GM23338 (cell line): ENCODE measurements around the gene AEN. TPM values are rescaled to one million over a fixed set of nuclear protein-coding genes. Genes with fewer than 3 reads are reported as not detected.

Source experiments
- ATAC-seq: fragments of 200-7000 bp; cut with Tn5 transposase; 3 replicates; pipeline ENCODE4 v1.9.1; 2020
- DNase-seq: peaks from one replicate; pipeline ENCODE4 v3.0.0-alpha.2; 2015; ENCODE audit warnings: low spot score
- H2AFZ ChIP-seq: fragments of 200-600 bp; sonication (generic); 2 replicates; pipeline ENCODE4 v1.8.0; 2016; ENCODE audit warnings: antibody characterized with exemption, mild to moderate bottlenecking, moderate library complexity
- H3F3A ChIP-seq: fragments of 200-600 bp; sonication (generic); replicated peaks from 2 replicates; pipeline ENCODE4 v1.8.0; 2017; ENCODE audit warnings: antibody characterized with exemption, mixed run types, low read depth
- H3K27ac ChIP-seq: fragments of 200-600 bp; sonication (generic); 2 replicates; pipeline ENCODE4 v1.6.1; 2016; ENCODE audit warnings: low read depth
- H3K27me3 ChIP-seq: fragments of 200-600 bp; sonication (generic); 2 replicates; pipeline ENCODE4 v1.8.0; 2016; ENCODE audit warnings: mild to moderate bottlenecking, mixed run types, moderate library complexity; ENCODE audit not compliant: insufficient read depth
- H3K36me3 ChIP-seq: fragments of 200-600 bp; sonication (generic); 2 replicates; pipeline ENCODE4 v1.8.0; 2016; ENCODE audit warnings: mild to moderate bottlenecking; ENCODE audit not compliant: insufficient read depth
- H3K4me1 ChIP-seq: fragments of 200-600 bp; sonication (generic); 2 replicates; pipeline ENCODE4 v1.8.0; 2016; ENCODE audit warnings: mild to moderate bottlenecking, moderate library complexity; ENCODE audit not compliant: insufficient read depth
- H3K4me2 ChIP-seq: fragments of 200-600 bp; sonication (generic); 2 replicates; pipeline ENCODE4 v1.7.1; 2017; ENCODE audit warnings: mixed run types
- H3K4me3 ChIP-seq: fragments of 200-600 bp; sonication (generic); 2 replicates; pipeline ENCODE4 v1.6.1; 2016; ENCODE audit warnings: mixed run types
- H3K79me2 ChIP-seq: fragments of 200-600 bp; sonication (generic); replicated peaks from 2 replicates; pipeline ENCODE4 v1.8.0; 2017; ENCODE audit warnings: mild to moderate bottlenecking; ENCODE audit not compliant: insufficient read depth
- H3K9me2 ChIP-seq: fragments of 200-600 bp; sonication (generic); 2 replicates; pipeline ENCODE4 v1.8.0; 2017; ENCODE audit not compliant: insufficient read depth
- H4K20me1 ChIP-seq: fragments of 200-600 bp; sonication (generic); replicated peaks from 2 replicates; pipeline ENCODE4 v1.8.0; 2017; ENCODE audit warnings: mild to moderate bottlenecking; ENCODE audit not compliant: insufficient read depth
- H3K27ac Mint-ChIP-seq: 2 replicates; pipeline ENCODE4 v1.8.0; 2020; ENCODE audit warnings: inconsistent platforms, mild to moderate bottlenecking, moderate library complexity, mixed read lengths
- H3K27me3 Mint-ChIP-seq: 3 replicates; pipeline ENCODE4 v1.8.0; 2022; ENCODE audit warnings: low read depth, mild to moderate bottlenecking, moderate library complexity, mixed read lengths, inconsistent platforms; ENCODE audit not compliant: insufficient read depth, poor library complexity
- H3K36me3 Mint-ChIP-seq: 3 replicates; pipeline ENCODE4 v1.8.0; 2021; ENCODE audit warnings: low read depth, mild to moderate bottlenecking, inconsistent platforms, moderate library complexity, mixed read lengths
- H3K4me1 Mint-ChIP-seq: 3 replicates; pipeline ENCODE4 v1.8.0; 2020; ENCODE audit warnings: mild to moderate bottlenecking, inconsistent platforms, mixed read lengths
- H3K4me3 Mint-ChIP-seq: 3 replicates; pipeline ENCODE4 v1.8.0; 2021; ENCODE audit warnings: moderate library complexity, mild to moderate bottlenecking, inconsistent platforms, mixed read lengths
- H3K9me3 Mint-ChIP-seq: 3 replicates; pipeline ENCODE4 v1.8.0; 2020; ENCODE audit warnings: moderate library complexity, mild to moderate bottlenecking, inconsistent platforms, mixed read lengths
- EZH2 ChIP-seq: fragments of 200-600 bp; sonication (generic); IDR thresholded peaks from one replicate; pipeline ENCODE4 v1.8.0; 2017; ENCODE audit warnings: antibody characterized with exemption, mild to moderate bottlenecking, low read depth; ENCODE audit not compliant: unreplicated experiment
- EZH2phosphoT487 ChIP-seq: fragments of 200-600 bp; sonication (generic); IDR thresholded peaks from one replicate; pipeline ENCODE4 v1.8.1; 2018; ENCODE audit warnings: antibody characterized with exemption; ENCODE audit not compliant: unreplicated experiment
- POLR2AphosphoS5 ChIP-seq: IDR thresholded peaks from 2 replicates; pipeline ENCODE4 v1.6.1; 2016; ENCODE audit warnings: antibody characterized with exemption, low read depth
- STAT1 ChIP-seq: IDR thresholded peaks from one replicate; pipeline ENCODE4 v1.6.1; 2016; ENCODE audit warnings: antibody characterized with exemption; ENCODE audit not compliant: unreplicated experiment
- ZNF114 ChIP-seq: fragments of 250-450 bp; sonication (Bioruptor Pico); IDR thresholded peaks from 2 replicates; pipeline ENCODE4 v1.5.0; 2020; ENCODE audit warnings: mild to moderate bottlenecking, moderate library complexity
- ZNF331 ChIP-seq: fragments of 250-450 bp; sonication (Bioruptor Pico); IDR thresholded peaks from 2 replicates; pipeline ENCODE4 v1.5.0; 2020; ENCODE audit warnings: low read depth, mild to moderate bottlenecking, moderate library complexity
- polyA plus RNA-seq: library from polyadenylated mRNA; unstranded; fragments of >200 nt; fragmentation: Nextera tagmentation; extraction: Ambion mirVana; gene quantifications from 2 replicates; pipeline ENCODE4 v1.2.1, GENCODE V29; 2016
- total RNA-seq: library from RNA; depleted of rRNA; stranded (reverse); fragments of >200 nt; shearing (Covaris generic); gene quantifications from 2 replicates; pipeline ENCODE4 v1.2.3, GENCODE V29; 2014
- TF ChIP-seq, protein P1 (sequence below): fragments of 250-450 bp; sonication (Bioruptor Pico); IDR thresholded peaks from 2 replicates; pipeline ENCODE4 v1.5.0; 2020; ENCODE audit warnings: mild to moderate bottlenecking, moderate library complexity
- TF ChIP-seq, protein P2 (sequence below): IDR thresholded peaks from 2 replicates; pipeline ENCODE4 v1.6.1; 2016; ENCODE audit warnings: antibody characterized with exemption
- TF ChIP-seq, protein P3 (sequence below): IDR thresholded peaks from one replicate; pipeline ENCODE4 v1.6.1; 2018; ENCODE audit warnings: antibody characterized with exemption; ENCODE audit not compliant: unreplicated experiment
- TF ChIP-seq, protein P4 (sequence below), 2 experiments: fragments of 200-600 bp in 1 of 2; sonication (generic) in 1 of 2; conservative IDR thresholded peaks; 2 replicates each; pipeline versions ENCODE4 v1.5.1 to v1.6.1; 2016 to 2017; ENCODE audit warnings: antibody characterized with exemption in 2 of 2, low read depth in 2 of 2, mild to moderate bottlenecking in 2 of 2, moderate library complexity in 1 of 2

The AEN gene
- total and polyA plus RNA-seq, 2 experiments from 2014 or later, result 82.3 to 220 TPM

DNA sequence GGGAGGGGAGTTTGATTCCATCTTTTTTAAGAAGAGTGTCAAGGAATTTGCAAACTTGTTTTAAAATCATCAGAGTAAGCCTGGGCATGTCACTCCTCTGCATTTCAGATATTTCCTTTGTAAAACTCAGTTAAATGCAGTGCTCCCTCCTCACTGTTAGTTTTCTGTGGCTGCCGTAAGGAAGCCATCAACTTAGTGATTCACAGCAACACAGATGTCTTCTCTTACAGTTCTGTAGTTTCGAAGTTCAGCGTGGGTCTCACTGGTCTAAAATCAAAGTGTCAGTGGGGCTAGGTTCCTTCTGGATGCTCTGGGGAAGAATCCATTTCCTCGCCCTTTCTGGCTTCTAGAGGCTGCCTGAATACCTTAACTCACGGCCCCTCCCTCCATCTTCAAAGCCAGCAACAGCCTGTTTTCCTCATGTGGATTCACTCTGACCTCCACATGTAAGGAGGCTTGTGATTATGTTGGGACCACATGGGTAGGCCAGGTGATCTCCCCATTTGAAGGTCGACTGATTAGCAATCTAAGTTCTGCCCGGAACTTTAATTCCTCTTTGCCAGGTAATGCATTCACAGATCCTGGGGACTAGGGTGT lies 30.1 kb downstream of the AEN start (continued):
- TF ChIP-seq, protein P1, sequence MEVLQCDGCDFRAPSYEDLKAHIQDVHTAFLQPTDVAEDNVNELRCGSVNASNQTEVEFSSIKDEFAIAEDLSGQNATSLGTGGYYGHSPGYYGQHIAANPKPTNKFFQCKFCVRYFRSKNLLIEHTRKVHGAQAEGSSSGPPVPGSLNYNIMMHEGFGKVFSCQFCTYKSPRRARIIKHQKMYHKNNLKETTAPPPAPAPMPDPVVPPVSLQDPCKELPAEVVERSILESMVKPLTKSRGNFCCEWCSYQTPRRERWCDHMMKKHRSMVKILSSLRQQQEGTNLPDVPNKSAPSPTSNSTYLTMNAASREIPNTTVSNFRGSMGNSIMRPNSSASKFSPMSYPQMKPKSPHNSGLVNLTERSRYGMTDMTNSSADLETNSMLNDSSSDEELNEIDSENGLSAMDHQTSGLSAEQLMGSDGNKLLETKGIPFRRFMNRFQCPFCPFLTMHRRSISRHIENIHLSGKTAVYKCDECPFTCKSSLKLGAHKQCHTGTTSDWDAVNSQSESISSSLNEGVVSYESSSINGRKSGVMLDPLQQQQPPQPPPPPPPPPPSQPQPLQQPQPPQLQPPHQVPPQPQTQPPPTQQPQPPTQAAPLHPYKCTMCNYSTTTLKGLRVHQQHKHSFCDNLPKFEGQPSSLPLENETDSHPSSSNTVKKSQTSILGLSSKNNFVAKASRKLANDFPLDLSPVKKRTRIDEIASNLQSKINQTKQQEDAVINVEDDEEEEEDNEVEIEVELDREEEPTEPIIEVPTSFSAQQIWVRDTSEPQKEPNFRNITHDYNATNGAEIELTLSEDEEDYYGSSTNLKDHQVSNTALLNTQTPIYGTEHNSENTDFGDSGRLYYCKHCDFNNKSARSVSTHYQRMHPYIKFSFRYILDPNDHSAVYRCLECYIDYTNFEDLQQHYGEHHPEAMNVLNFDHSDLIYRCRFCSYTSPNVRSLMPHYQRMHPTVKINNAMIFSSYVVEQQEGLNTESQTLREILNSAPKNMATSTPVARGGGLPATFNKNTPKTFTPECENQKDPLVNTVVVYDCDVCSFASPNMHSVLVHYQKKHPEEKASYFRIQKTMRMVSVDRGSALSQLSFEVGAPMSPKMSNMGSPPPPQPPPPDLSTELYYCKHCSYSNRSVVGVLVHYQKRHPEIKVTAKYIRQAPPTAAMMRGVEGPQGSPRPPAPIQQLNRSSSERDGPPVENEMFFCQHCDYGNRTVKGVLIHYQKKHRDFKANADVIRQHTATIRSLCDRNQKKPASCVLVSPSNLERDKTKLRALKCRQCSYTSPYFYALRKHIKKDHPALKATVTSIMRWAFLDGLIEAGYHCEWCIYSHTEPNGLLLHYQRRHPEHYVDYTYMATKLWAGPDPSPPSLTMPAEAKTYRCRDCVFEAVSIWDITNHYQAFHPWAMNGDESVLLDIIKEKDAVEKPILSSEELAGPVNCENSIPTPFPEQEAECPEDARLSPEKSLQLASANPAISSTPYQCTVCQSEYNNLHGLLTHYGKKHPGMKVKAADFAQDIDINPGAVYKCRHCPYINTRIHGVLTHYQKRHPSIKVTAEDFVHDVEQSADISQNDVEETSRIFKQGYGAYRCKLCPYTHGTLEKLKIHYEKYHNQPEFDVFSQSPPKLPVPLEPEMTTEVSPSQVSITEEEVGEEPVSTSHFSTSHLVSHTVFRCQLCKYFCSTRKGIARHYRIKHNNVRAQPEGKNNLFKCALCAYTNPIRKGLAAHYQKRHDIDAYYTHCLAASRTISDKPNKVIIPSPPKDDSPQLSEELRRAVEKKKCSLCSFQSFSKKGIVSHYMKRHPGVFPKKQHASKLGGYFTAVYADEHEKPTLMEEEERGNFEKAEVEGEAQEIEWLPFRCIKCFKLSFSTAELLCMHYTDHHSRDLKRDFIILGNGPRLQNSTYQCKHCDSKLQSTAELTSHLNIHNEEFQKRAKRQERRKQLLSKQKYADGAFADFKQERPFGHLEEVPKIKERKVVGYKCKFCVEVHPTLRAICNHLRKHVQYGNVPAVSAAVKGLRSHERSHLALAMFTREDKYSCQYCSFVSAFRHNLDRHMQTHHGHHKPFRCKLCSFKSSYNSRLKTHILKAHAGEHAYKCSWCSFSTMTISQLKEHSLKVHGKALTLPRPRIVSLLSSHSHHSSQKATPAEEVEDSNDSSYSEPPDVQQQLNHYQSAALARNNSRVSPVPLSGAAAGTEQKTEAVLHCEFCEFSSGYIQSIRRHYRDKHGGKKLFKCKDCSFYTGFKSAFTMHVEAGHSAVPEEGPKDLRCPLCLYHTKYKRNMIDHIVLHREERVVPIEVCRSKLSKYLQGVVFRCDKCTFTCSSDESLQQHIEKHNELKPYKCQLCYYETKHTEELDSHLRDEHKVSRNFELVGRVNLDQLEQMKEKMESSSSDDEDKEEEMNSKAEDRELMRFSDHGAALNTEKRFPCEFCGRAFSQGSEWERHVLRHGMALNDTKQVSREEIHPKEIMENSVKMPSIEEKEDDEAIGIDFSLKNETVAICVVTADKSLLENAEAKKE (CRISPR knock-in tag), result no peak

DNA sequence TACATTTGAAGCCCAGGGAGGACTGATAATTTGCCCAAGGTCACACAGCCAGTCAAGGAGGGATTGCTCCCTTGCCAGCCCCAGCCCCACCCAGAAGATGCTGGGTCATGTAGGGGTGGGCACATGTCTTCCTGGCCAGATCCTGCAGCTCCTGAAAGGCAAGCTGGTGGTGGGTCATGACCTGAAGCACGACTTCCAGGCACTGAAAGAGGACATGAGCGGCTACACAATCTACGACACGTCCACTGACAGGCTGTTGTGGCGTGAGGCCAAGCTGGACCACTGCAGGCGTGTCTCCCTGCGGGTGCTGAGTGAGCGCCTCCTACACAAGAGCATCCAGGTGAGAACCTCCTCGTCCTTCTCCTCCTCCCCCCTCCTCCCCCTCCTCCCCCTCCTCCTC lies 30.8 kb downstream of the AEN start:
- H3K9me3 Mint-ChIP-seq, result no peaks in the 10 kb centered on the region
- ATAC-seq, result no peak

More for the DNA sequence above, 30.8 kb downstream of the AEN start:
- Histone ChIP-seq H3K4me1 (peaks cover 7% of the 10 kb centered on the region; the same call in 1 of the 2 replicates), H3K27me3 (no peaks in the 10 kb centered on the region), H3K9me2 (no peaks in the 10 kb centered on the region), H3K4me3 (no peak overlapping the region), H3K36me3 (no peaks in the 10 kb centered on the region), H3K4me2 (no peak overlapping the region), H3K27ac (no peak overlapping the region), H2AFZ (no peak overlapping the region), H3K79me2 (no peaks in the 10 kb centered on the region), H3F3A (no peaks in the 10 kb centered on the region), H4K20me1 (no peaks in the 10 kb centered on the region)
- H3K27ac Mint-ChIP-seq, result no peak overlapping the region
- DNase-seq, result no peak
- H3K36me3 Mint-ChIP-seq, result no peaks in the 10 kb centered on the region
- no peak overlapping the region for H3K4me3 Mint-ChIP-seq
- TF ChIP-seq EZH2phosphoT487 (no peak), STAT1 (no peak), POLR2AphosphoS5 (no peak), ZNF114 (CRISPR knock-in tag) (no peak), EZH2 (no peak), ZNF331 (CRISPR knock-in tag) (no peak)
- TF ChIP-seq, protein P2, sequence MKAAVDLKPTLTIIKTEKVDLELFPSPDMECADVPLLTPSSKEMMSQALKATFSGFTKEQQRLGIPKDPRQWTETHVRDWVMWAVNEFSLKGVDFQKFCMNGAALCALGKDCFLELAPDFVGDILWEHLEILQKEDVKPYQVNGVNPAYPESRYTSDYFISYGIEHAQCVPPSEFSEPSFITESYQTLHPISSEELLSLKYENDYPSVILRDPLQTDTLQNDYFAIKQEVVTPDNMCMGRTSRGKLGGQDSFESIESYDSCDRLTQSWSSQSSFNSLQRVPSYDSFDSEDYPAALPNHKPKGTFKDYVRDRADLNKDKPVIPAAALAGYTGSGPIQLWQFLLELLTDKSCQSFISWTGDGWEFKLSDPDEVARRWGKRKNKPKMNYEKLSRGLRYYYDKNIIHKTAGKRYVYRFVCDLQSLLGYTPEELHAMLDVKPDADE, result no peak
- TF ChIP-seq, protein P3, sequence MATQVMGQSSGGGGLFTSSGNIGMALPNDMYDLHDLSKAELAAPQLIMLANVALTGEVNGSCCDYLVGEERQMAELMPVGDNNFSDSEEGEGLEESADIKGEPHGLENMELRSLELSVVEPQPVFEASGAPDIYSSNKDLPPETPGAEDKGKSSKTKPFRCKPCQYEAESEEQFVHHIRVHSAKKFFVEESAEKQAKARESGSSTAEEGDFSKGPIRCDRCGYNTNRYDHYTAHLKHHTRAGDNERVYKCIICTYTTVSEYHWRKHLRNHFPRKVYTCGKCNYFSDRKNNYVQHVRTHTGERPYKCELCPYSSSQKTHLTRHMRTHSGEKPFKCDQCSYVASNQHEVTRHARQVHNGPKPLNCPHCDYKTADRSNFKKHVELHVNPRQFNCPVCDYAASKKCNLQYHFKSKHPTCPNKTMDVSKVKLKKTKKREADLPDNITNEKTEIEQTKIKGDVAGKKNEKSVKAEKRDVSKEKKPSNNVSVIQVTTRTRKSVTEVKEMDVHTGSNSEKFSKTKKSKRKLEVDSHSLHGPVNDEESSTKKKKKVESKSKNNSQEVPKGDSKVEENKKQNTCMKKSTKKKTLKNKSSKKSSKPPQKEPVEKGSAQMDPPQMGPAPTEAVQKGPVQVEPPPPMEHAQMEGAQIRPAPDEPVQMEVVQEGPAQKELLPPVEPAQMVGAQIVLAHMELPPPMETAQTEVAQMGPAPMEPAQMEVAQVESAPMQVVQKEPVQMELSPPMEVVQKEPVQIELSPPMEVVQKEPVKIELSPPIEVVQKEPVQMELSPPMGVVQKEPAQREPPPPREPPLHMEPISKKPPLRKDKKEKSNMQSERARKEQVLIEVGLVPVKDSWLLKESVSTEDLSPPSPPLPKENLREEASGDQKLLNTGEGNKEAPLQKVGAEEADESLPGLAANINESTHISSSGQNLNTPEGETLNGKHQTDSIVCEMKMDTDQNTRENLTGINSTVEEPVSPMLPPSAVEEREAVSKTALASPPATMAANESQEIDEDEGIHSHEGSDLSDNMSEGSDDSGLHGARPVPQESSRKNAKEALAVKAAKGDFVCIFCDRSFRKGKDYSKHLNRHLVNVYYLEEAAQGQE, result no peak
- TF ChIP-seq, protein P4, sequence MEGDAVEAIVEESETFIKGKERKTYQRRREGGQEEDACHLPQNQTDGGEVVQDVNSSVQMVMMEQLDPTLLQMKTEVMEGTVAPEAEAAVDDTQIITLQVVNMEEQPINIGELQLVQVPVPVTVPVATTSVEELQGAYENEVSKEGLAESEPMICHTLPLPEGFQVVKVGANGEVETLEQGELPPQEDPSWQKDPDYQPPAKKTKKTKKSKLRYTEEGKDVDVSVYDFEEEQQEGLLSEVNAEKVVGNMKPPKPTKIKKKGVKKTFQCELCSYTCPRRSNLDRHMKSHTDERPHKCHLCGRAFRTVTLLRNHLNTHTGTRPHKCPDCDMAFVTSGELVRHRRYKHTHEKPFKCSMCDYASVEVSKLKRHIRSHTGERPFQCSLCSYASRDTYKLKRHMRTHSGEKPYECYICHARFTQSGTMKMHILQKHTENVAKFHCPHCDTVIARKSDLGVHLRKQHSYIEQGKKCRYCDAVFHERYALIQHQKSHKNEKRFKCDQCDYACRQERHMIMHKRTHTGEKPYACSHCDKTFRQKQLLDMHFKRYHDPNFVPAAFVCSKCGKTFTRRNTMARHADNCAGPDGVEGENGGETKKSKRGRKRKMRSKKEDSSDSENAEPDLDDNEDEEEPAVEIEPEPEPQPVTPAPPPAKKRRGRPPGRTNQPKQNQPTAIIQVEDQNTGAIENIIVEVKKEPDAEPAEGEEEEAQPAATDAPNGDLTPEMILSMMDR (conservative IDR thresholded peaks at IDR 0.05; ENCODE audit: low read depth in 2 of 2), result no peak
- H3K27me3 Mint-ChIP-seq, result peaks cover 8% of the 10 kb centered on the region
- H3K4me1 Mint-ChIP-seq, result peaks cover 26% of the 10 kb centered on the region
